ENCODE data around the gene MAPT.

The MAPT gene

DNA sequence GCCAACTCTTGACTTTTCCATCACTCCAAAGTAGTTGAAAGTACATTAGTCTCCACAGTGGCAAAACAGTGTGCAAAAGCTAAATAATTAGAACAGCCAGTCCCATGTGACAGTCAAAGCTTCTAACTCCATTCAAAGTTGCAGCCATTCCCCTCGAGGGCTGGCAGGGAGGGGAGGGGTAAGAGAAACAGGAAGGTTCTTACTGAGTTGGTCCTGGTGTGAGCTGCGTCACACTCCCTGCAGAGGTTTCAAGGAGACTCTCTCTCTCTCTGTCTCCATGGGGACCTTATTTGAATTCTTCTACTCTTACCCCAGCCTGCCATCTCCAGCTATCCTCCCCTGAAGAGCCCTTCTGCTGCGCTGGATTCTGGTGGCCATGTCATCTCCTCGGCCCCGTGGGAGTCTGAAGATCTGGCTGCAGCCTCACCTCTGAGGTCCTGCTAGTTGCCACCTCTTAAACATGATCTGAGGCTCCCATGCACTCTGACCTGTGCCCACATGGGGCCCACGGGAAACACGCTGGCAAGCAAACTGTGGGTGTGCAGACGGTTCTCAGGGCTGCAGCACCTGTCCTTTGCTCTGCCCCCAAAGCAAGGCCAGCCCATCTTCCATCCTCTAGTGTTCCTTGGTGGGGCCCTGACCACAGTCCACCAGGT lies 81.4 kb downstream of the MAPT start:
- DNase-seq: no peak

GRCh38 chr17:45976391-45976754 lies 82.0 kb downstream of the MAPT start:
- DNase-seq: no peak

- no peak for DNase-seq
Measured at GRCh38 chr17:45976755-45977505, 82.6 kb downstream of the MAPT start.

GRCh38 chr17:45977506-45977824 lies 83.1 kb downstream of the MAPT start:
- DNase-seq: no peak

GRCh38 chr17:45977976-45978626 lies 83.7 kb downstream of the MAPT start:
- no peak for DNase-seq

DNA sequence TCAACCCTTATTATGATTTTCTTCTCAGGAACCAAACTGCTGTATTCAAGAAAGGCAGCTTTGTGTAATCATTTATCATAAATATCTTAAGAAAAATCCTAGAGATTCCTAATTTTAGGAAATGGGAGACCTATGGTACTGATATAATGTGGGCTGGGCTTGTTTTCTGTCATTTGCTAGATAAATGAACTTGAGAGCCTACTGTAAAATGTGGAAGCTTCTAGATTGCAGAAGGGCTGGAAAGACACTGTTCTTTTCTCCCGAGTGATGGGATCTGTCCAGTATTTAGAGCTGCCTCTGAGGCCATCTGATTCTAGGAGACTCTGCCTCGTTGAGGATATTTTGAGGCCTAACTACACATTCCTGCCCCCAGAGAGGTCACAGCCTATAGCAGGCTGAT lies 84.8 kb downstream of the MAPT start:
- DNase-seq: no peak

DNA sequence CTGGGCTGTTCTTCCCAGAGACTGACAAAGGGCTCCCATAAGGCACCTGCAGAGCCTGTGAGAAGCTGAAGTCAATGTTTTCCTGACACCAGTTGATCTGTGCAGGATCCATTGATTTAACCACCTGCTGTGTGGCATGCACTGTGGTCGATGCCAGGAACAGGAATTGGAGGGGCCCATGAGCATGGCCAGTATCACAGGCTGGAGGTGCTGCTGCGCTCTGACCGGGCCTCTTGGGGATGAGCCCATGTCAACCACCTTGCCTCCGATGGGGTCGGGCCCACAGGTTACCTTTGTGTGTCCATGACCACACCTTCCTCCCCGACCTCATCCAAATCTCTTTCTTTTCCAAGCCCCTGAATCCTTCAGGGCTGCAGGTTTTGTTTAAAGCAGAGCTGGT lies 86.5 kb downstream of the MAPT start:
- no peak for DNase-seq

DNA sequence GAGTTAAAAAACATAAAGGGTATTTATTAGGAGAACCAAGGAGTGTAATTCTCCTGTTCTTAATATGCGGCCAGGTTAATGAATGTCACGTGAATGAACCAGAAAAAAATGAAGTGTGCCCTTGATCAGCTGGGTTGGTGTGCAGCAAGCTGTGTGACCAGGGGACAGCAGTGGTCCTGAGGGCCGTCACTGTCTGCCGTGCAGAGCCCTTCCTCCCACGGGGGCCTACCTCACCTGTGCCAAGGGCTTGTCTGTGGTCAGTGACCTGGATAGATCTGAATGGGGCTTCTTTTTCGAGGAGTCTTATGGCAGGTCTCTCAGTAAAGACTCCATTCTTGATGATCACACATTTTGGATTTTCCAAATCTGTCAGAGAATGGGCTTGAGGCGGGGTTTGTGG lies 87.0 kb downstream of the MAPT start:
- DNase-seq: no peak

DNA sequence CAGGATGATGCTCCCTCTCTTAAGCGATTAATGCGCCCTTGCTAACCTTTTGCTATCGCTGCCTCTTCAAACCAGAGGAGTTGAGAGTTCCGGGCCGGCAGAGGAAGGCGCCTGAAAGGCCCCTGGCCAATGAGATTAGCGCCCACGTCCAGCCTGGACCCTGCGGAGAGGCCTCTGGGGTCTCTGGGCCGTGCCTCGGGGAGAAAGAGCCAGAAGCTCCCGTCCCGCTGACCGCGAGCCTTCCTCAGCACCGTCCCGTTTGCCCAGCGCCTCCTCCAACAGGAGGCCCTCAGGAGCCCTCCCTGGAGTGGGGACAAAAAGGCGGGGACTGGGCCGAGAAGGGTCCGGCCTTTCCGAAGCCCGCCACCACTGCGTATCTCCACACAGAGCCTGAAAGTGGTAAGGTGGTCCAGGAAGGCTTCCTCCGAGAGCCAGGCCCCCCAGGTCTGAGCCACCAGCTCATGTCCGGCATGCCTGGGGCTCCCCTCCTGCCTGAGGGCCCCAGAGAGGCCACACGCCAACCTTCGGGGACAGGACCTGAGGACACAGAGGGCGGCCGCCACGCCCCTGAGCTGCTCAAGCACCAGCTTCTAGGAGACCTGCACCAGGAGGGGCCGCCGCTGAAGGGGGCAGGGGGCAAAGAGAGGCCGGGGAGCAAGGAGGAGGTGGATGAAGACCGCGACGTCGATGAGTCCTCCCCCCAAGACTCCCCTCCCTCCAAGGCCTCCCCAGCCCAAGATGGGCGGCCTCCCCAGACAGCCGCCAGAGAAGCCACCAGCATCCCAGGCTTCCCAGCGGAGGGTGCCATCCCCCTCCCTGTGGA lies 88.6 kb downstream of the MAPT start:
- DNase-seq: no peak

DNA sequence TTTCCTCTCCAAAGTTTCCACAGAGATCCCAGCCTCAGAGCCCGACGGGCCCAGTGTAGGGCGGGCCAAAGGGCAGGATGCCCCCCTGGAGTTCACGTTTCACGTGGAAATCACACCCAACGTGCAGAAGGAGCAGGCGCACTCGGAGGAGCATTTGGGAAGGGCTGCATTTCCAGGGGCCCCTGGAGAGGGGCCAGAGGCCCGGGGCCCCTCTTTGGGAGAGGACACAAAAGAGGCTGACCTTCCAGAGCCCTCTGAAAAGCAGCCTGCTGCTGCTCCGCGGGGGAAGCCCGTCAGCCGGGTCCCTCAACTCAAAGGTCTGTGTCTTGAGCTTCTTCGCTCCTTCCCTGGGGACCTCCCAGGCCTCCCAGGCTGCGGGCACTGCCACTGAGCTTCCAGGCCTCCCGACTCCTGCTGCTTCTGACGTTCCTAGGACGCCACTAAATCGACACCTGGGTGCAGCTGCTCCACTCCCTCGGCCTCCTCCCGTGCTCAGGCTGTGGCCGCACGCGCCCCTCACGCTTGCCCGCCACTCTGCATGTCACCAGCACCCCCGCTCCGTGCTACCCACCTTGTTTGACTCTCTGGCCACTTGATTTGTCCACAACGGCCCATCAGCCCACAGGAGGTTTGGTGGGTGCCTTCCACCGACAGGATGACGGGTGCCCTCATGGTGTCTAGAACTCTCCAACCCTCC lies 89.4 kb downstream of the MAPT start:
- DNase-seq: no peak

GRCh38 chr17:45984368-45984767 lies 90.0 kb downstream of the MAPT start:
- DNase-seq: no peak

DNA sequence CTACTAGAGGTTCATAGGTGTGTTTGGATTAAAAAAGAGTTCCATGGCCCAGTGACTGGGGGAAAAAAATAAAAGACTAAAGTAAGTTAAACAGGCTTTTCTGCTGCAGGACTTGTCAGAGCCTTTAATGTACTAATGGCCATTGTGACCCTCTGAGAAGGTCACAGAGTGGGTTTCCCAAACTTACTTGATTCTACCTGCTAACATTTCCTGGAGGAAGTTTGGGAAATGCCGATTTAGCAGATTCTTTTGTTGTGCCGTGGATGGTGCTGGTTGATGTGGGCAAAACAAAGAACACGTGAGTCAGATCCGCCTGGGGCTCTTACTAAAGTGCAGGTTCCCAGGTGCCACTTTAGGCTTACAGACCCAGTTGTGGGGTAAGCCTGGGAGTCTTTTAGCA lies 91.1 kb downstream of the MAPT start:
- no peak for DNase-seq

GRCh38 chr17:45986056-45986455 lies 91.7 kb downstream of the MAPT start:
- DNase-seq: no peak

GRCh38 chr17:45987706-45988105 lies 93.4 kb downstream of the MAPT start:
- no peak for DNase-seq

DNA sequence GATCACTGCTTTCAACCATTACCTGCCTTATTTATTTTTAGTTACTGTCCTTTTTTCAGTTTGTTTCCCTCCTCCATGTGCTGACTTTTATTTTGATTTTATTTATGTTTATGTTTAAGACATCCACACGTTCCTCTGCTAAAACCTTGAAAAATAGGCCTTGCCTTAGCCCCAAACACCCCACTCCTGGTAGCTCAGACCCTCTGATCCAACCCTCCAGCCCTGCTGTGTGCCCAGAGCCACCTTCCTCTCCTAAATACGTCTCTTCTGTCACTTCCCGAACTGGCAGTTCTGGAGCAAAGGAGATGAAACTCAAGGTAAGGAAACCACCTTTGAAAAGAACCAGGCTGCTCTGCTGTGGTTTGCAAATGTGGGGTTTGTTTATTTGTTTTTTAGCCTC lies 95.4 kb downstream of the MAPT start:
- DNase-seq: no peak

GRCh38 chr17:45990886-45991285 lies 96.5 kb downstream of the MAPT start:
- no peak for DNase-seq

- DNase-seq: no peak
Measured at GRCh38 chr17:45991341-45991740, 97.0 kb downstream of the MAPT start.

- DNase-seq: no peak
Measured at GRCh38 chr17:45992175-45992574, 97.8 kb downstream of the MAPT start.

- no peak for DNase-seq
Measured at GRCh38 chr17:45992904-45993303, 98.5 kb downstream of the MAPT start.

DNA sequence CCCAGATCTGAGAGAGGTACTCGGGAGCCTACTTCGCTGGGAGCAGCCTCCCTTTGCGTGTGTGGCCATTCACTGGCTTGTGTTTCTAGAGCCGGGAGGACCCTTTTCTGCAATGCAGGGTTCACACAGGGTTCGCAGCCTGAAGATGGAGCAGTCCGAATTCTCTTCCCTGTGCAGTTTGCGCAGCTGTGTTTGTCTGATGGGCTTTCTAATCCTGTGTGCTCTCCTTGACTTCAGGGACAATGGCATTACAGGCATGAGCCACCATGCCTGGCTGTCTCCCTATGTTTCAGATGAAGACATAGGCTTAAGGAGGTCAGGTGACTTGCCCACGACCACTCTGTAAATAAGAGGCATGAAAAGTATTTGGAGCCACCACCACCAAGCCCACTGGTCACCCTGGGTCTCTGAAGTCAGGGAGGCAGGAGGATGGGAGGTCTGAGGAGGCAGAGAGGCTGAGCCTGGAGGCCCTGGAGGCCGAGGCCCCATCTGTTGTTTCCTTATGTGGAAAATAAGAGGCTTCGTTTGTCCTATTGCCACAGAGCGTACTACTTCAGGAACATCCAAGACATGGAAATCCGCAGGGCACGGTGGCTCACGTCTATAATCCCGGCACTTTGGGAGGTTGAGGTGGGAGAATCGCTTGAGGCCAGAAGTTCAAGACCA lies 99.7 kb downstream of the MAPT start:
- no peak for DNase-seq

DNA sequence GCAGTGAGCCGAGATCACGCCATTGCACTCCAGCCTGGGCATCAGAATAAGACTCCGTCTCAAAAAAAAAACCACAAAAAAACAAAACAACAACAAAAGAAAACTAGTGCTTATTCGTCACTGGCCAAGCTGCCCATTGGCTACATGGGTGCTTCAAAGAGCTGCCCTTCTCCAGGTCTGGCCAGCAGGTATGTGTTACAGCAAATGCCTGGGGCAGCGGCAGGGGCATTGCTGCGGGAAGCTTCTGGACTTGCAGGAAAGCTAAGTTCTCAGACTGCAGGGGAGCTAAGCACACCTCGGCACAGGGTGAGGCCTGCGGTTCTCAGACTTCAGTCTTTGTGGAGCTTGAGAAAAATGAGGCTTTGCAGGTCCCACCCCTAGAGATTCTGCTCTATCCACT lies 100.6 kb downstream of the MAPT start:
- no peak for DNase-seq

DNA sequence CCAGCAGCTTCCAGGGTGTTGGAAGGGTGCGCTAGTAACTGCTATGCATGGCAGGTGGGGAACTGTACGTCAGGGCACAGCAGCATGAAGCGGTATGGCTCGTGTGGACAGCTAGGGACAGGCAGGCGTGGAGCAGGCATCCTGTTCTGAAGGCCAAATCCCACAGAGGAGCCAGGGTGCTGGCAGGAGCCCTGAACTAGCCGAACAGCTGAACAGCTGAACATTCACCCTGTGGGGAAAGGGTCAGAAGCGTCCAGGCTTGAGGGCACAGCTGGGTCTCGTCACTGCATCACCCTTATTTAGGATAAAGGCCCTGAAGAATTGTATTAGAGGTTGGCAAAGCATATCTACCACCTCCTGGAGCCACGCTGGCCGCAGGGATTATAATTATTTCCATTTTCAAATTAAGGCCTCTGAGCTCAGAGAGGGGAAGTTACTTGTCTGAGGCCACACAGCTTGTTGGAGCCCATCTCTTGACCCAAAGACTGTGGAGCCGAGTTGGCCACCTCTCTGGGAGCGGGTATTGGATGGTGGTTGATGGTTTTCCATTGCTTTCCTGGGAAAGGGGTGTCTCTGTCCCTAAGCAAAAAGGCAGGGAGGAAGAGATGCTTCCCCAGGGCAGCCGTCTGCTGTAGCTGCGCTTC lies 101.4 kb downstream of the MAPT start:
- DNase-seq: no peak
